ENCODE measurements around the gene FOXL1. TPM values are rescaled to one million over a fixed set of nuclear protein-coding genes. Genes with fewer than 3 reads are reported as not detected.

Gene FOXL1
- total and polyA plus RNA-seq, 9 donors = 0.10 to 1.3 (median 0.44) TPM; not detected in 1

DNA sequence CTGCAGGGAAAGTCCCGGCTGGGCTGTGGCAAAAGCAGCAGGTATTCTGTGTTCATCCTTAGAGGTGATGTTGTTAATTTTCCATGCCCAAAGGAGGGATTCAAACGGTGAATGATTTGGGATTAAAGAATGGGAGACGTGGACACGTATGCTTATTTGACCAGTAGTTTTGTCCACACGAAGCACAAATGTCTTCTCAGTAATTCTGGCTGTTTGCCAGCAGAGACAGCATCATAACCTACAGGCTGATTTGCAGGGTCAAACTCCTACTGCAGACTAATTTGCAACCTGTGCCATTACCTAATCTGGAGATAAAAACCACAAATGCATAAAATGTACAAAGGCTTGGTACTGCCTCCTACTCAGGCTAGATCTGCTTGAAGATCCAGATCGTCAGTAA lies 37.5 kb upstream of the FOXL1 start:
- Histone ChIP-seq H3K36me3 (no peaks in the 10 kb centered on the region), H3K9me3 (no peaks in the 10 kb centered on the region), H3K27ac (no peak overlapping the region), H3K4me1 (ENCODE audit: insufficient read depth) (no peaks in the 10 kb centered on the region), H3K27me3 (no peaks in the 10 kb centered on the region), H3K4me3 (no peak overlapping the region)
- DNase-seq = no peak
- intact Hi-C loops (cut with DNase I) = no loop called here
- WGBS, 3 donors = 81 to 87% (median 81%) methylated on average over 6 of the region's 6 CpGs
- TF ChIP-seq EP300 (IDR thresholded peaks at IDR 0.05) (no peak), POLR2A (IDR thresholded peaks at IDR 0.05) (no peak)
- TF ChIP-seq, protein P1, sequence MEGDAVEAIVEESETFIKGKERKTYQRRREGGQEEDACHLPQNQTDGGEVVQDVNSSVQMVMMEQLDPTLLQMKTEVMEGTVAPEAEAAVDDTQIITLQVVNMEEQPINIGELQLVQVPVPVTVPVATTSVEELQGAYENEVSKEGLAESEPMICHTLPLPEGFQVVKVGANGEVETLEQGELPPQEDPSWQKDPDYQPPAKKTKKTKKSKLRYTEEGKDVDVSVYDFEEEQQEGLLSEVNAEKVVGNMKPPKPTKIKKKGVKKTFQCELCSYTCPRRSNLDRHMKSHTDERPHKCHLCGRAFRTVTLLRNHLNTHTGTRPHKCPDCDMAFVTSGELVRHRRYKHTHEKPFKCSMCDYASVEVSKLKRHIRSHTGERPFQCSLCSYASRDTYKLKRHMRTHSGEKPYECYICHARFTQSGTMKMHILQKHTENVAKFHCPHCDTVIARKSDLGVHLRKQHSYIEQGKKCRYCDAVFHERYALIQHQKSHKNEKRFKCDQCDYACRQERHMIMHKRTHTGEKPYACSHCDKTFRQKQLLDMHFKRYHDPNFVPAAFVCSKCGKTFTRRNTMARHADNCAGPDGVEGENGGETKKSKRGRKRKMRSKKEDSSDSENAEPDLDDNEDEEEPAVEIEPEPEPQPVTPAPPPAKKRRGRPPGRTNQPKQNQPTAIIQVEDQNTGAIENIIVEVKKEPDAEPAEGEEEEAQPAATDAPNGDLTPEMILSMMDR (IDR thresholded peaks at IDR 0.05) = no peak

- Histone ChIP-seq H3K36me3 (no peaks in the 10 kb centered on the region), H3K27me3 (no peaks in the 10 kb centered on the region), H3K27ac (no peak overlapping the region), H3K9me3 (no peaks in the 10 kb centered on the region), H3K4me1 (ENCODE audit: insufficient read depth) (no peaks in the 10 kb centered on the region), H3K4me3 (no peak overlapping the region)
- intact Hi-C loops (cut with DNase I) = no loop called here
- WGBS, 3 donors = 93 to 95% (median 95%) methylated on average over 11 of the region's 11 CpGs
- no peak for DNase-seq
- TF ChIP-seq, protein P1 (IDR thresholded peaks at IDR 0.05) = no peak
- TF ChIP-seq EP300 (IDR thresholded peaks at IDR 0.05) = no peak
- no peak for TF ChIP-seq POLR2A (IDR thresholded peaks at IDR 0.05)
These were observed 36.8 kb upstream of the FOXL1 start for GRCh38 chr16:86541560-86541959.

DNA sequence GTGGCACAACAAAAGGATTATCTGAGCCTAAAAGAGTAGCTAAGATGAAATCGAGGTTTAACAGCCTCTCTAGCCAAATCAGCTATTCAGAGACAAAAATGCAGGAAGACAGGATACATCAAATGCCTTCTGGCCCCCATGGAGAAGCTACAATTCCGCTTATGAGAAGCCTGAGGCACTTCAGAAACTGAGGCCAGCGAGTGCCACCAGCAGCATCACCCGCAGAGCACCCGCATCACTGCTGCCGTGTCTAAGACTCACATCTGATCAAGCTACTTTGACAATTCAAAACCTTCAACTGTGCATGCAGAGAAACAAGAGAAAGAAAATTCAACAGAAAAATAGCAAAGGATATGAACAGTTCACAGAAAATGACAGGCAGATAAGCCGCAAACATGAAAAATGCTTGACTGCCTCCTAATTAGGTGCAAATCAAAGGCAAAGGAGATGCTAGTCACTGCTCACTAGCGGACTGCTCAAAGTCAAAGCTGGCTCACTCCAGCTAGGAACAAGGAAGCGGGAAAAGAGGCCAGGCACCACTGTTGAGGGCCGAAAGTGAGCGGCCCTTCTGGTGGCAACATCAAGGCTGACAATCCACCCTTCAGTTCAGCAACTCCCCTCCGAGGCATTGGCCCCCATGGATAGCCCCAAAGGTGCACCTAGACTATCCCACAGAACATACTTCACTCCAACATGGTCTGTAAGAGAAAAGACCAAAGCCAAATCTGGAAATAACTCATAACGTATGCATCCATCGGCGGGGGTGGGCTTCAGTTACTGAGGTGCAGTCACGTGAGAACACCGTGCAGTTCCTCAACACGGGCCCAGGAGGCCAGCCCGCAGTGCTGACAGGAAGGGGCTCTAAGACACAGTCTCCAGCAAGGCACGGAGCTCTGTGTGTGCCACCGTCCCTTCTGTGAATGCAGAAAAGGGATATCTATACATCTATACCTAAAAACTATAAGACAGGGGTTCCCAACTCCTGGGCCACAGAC lies 35.3 kb upstream of the FOXL1 start:
- TF ChIP-seq EP300 (IDR thresholded peaks at IDR 0.05) (no peak), POLR2A (IDR thresholded peaks at IDR 0.05) (no peak)
- TF ChIP-seq, protein P1 (IDR thresholded peaks at IDR 0.05) = no peak
- Histone ChIP-seq H3K4me3 (no peak overlapping the region), H3K27ac (no peak overlapping the region), H3K4me1 (ENCODE audit: insufficient read depth) (no peaks in the 10 kb centered on the region), H3K27me3 (no peaks in the 10 kb centered on the region), H3K9me3 (no peaks in the 10 kb centered on the region), H3K36me3 (no peaks in the 10 kb centered on the region)
- no peak for DNase-seq
- intact Hi-C loops (cut with DNase I) = no loop called here
- WGBS, 3 donors = 88% methylated on average over 21 of the region's 21 CpGs

DNA sequence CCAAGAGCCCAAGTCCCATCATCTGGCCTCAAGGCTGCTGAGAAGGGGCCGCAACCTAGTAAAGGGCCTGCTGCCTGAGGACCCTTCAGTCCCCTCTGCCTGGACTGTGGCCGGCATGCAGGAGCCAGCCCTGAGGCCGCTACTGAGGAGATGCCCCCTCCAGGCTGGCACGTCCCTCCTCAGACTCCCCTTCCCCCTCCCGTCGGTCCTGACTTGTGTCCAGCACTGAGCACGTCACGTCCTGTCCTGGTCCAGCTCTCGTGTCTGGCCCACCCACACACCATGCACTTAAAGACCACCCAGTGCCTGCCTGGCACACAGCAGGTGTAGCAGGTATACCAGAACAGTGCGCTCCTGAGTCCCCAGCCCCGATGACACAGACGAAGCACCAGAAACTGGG lies 32.9 kb upstream of the FOXL1 start:
- H3K27me3 ChIP-seq = no peaks in the 10 kb centered on the region
- no peaks in the 10 kb centered on the region for H3K4me1 ChIP-seq (ENCODE audit: insufficient read depth)
- H3K36me3 ChIP-seq = no peaks in the 10 kb centered on the region
- WGBS, 3 donors = 82 to 85% (median 82%) methylated on average over 12 of the region's 12 CpGs
- H3K9me3 ChIP-seq = no peaks in the 10 kb centered on the region
- no peak overlapping the region for H3K4me3 ChIP-seq
- no peak for DNase-seq
- TF ChIP-seq POLR2A (IDR thresholded peaks at IDR 0.05) (no peak), EP300 (IDR thresholded peaks at IDR 0.05) (no peak)
- TF ChIP-seq, protein P1 (IDR thresholded peaks at IDR 0.05) = no peak
- intact Hi-C loops (cut with DNase I) = no loop called here
- H3K27ac ChIP-seq = no peak overlapping the region

Data from ovary (tissue), 9 donors.